Thymus (tissue), 11 donors: ENCODE measurements around the gene PDHA2. TPM values are rescaled to one million over a fixed set of nuclear protein-coding genes. Genes with fewer than 3 reads are reported as not detected.
A peak's percentile ranks its signal among the peaks of the same experiment; 100 is the strongest.
"Not testable (repeated sequence)": the region's sequence is repeated elsewhere in the genome, so short reads cannot be mapped to it uniquely, and the experiment has no call there.

ENCODE experiments used
- DNase-seq, 9 donors: peaks; one replicate each; pipeline ENCODE4 v3.0.0-alpha.2; 2013; ENCODE audit warnings: low spot score in 9 of 9, low read depth in 6 of 9, missing footprints in 1 of 9
- H3K27ac ChIP-seq, 2 donors: one replicate each; pipeline ENCODE4 v1.5.1; 2013; ENCODE audit warnings: control low read depth in 1 of 2, low read depth in 1 of 2, low read length in 1 of 2, mild to moderate bottlenecking in 1 of 2, moderate library complexity in 1 of 2
- H3K27me3 ChIP-seq, 2 donors: one replicate each; pipeline ENCODE4 v1.5.1; 2013; ENCODE audit warnings: low read length in 1 of 2; ENCODE audit not compliant: control insufficient read depth in 2 of 2, insufficient read depth in 1 of 2
- H3K36me3 ChIP-seq, 2 donors: one replicate each; pipeline ENCODE4 v1.5.1; 2013; ENCODE audit warnings: low read length in 1 of 2, mild to moderate bottlenecking in 1 of 2, moderate library complexity in 1 of 2; ENCODE audit not compliant: control insufficient read depth in 2 of 2, insufficient read depth in 2 of 2
- H3K4me1 ChIP-seq, 2 donors: one replicate each; pipeline ENCODE4 v1.5.1; 2013; ENCODE audit warnings: low read length in 2 of 2; ENCODE audit not compliant: control insufficient read depth in 2 of 2, insufficient read depth in 2 of 2
- H3K4me3 ChIP-seq, 2 donors: one replicate each; pipeline ENCODE4 v1.5.1; 2013; ENCODE audit warnings: low read length in 2 of 2, control low read depth in 1 of 2, mild to moderate bottlenecking in 1 of 2
- H3K9me3 ChIP-seq, 2 donors: one replicate each; pipeline ENCODE4 v1.5.1; 2013; ENCODE audit warnings: low read length in 1 of 2, mild to moderate bottlenecking in 1 of 2; ENCODE audit not compliant: control insufficient read depth in 2 of 2, insufficient read depth in 1 of 2
- WGBS: extraction: QIAGEN DNeasy Blood & Tissue Kit; methylation state at CpG from one replicate; pipeline ENCODE4 v1.1.7; 2013; 5-methylcytosine and 5-hydroxymethylcytosine counted together
- polyA plus RNA-seq: library from polyadenylated mRNA; stranded (reverse); fragments of 200-250 nt; gene quantifications from one replicate; pipeline ENCODE4 v1.2.3, GENCODE V29; 2013
- total RNA-seq: library from RNA; stranded (reverse); fragments of 120-200 nt; gene quantifications from one replicate; pipeline ENCODE4 v1.2.4, GENCODE V29; 2013
- donor health status: healthy.

PDHA2 gene
- total and polyA plus RNA-seq, 2 donors: not detected

GRCh38 chr4:95838192-95838591 is 1.7 kb upstream of the PDHA2 start:
- DNase-seq: no peak
- no peaks in the 10 kb centered on the region for H3K4me1 ChIP-seq
- H3K27me3 ChIP-seq: no peaks in the 10 kb centered on the region
- H3K27ac ChIP-seq: no peak overlapping the region
- H3K4me3 ChIP-seq: no peak overlapping the region
- H3K36me3 ChIP-seq: no peaks in the 10 kb centered on the region
- H3K9me3 ChIP-seq: no peaks in the 10 kb centered on the region
- WGBS: 87% methylated on average over 2 of the region's 2 CpGs

DNA sequence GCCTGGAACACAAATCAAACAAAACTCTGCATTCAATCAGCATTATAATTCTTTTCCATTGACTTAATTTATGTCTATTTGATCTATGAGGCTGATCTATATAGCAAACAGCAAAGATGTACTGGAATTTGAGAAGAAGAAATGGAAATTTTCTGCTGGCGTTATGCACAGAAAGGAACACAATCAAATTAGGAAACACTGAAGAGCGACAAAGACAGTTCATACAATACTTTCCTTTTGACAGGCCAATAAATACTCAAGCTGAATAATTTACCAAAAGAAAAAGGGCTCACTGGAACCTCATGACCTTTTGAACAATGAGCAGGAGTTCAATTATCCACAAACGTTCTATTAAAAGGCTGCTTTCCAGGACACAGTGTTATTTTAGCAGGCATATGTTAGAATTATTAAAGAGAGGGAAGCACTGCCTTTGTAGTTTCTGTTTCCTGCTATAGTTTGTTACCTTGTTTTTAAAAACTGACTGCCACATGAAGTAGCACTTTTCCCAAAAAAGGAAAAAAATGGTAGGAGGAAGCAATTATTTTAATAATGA is 8.1 kb downstream of the PDHA2 start:
- Histone ChIP-seq H3K9me3 (no peaks in the 10 kb centered on the region), H3K27ac (no peak overlapping the region), H3K27me3 (no peaks in the 10 kb centered on the region), H3K4me3 (no peak overlapping the region), H3K4me1 (no peaks in the 10 kb centered on the region), H3K36me3 (no peaks in the 10 kb centered on the region)
- WGBS: 87% methylated on average over 3 of the region's 3 CpGs
- DNase-seq: no peak

- no peaks in the 10 kb centered on the region for H3K36me3 ChIP-seq
- H3K27ac ChIP-seq: no peak overlapping the region
- no peak for DNase-seq
- H3K9me3 ChIP-seq: no peaks in the 10 kb centered on the region
- H3K4me1 ChIP-seq: no peaks in the 10 kb centered on the region
- no peaks in the 10 kb centered on the region for H3K27me3 ChIP-seq
- H3K4me3 ChIP-seq: no peak overlapping the region
Observed at GRCh38 chr4:95850161-95850560, 10.3 kb downstream of the PDHA2 start.

GRCh38 chr4:95857761-95858160 is 17.9 kb downstream of the PDHA2 start:
- Histone ChIP-seq H3K4me3 (no peak overlapping the region), H3K27me3 (no peaks in the 10 kb centered on the region), H3K36me3 (no peaks in the 10 kb centered on the region), H3K9me3 (no peaks in the 10 kb centered on the region), H3K4me1 (no peaks in the 10 kb centered on the region), H3K27ac (no peak overlapping the region)
- DNase-seq: no peak
- WGBS: 87% methylated on average over 1 of the region's 1 CpG

- DNase-seq: peak in 1 of 9 donors; percentile 15
- H3K9me3 ChIP-seq: no peaks in the 10 kb centered on the region
Observed at GRCh38 chr4:95867919-95868318, 28.0 kb downstream of the PDHA2 start.

DNA sequence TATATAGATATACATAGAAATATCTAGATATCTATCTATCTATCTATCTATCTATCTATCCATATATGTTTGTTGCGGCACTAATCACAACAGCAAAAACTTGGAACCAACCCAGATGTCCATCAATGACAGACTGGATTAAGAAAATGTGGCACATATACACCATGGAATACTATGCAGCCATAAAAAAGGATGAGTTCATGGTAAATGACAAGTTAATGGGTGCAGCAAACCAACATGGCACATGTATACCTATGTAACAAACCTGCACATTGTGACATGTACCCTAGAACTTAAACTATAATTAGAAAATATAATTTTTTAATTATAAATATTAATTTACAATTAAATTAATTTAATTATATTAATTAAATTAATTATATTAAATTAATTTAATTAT is 29.5 kb downstream of the PDHA2 start:
- DNase-seq, H3K27ac ChIP-seq, H3K9me3 ChIP-seq, H3K36me3 ChIP-seq, H3K4me1 ChIP-seq, H3K27me3 ChIP-seq, H3K4me3 ChIP-seq: not testable (repeated sequence)
- 100% methylated on average over 1 of the region's 1 CpG for WGBS

More at GRCh38 chr4:95867919-95868318, 28.0 kb downstream of the PDHA2 start:
- no peak overlapping the region for H3K27ac ChIP-seq
- H3K4me1 ChIP-seq: no peaks in the 10 kb centered on the region
- no peaks in the 10 kb centered on the region for H3K27me3 ChIP-seq
- no peak overlapping the region for H3K4me3 ChIP-seq
- no peaks in the 10 kb centered on the region for H3K36me3 ChIP-seq

- WGBS: 70% methylated on average over 1 of the region's 1 CpG
- Histone ChIP-seq H3K4me1 (no peaks in the 10 kb centered on the region), H3K4me3 (no peak overlapping the region), H3K27ac (no peak overlapping the region), H3K27me3 (no peaks in the 10 kb centered on the region), H3K9me3 (no peaks in the 10 kb centered on the region), H3K36me3 (no peaks in the 10 kb centered on the region)
- DNase-seq: no peak
Observed at GRCh38 chr4:95869961-95870500, 30.1 kb downstream of the PDHA2 start.

DNA sequence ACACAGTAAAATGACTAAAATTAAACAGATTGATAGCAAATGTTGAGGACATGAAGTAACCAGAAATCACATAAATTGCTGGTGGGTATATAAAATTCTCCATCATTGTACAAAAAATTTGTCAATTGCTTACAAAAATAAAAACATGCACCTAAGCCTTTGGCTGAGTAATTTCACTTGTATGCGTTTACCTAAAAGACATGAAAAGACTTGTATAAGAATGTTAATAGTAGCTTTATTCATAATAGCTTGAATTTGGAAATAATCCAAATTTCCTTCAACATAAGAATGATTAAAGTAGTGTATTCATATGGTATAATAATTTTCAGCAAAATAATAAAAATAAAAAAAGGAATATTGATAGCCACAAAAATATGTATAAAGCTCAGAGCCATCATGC is 37.7 kb downstream of the PDHA2 start:
- Histone ChIP-seq H3K36me3 (no peaks in the 10 kb centered on the region), H3K4me1 (no peaks in the 10 kb centered on the region), H3K4me3 (no peak overlapping the region), H3K9me3 (no peaks in the 10 kb centered on the region), H3K27me3 (no peaks in the 10 kb centered on the region), H3K27ac (no peak overlapping the region)
- 92% methylated on average over 1 of the region's 1 CpG for WGBS
- DNase-seq: no peak

- Histone ChIP-seq H3K27ac (no peak overlapping the region), H3K36me3 (no peaks in the 10 kb centered on the region), H3K27me3 (no peaks in the 10 kb centered on the region), H3K4me3 (no peak overlapping the region), H3K9me3 (no peaks in the 10 kb centered on the region), H3K4me1 (no peaks in the 10 kb centered on the region)
- DNase-seq: no peak
- WGBS: 94% methylated on average over 3 of the region's 3 CpGs
Observed at GRCh38 chr4:95887551-95887950, 47.7 kb downstream of the PDHA2 start.

DNA sequence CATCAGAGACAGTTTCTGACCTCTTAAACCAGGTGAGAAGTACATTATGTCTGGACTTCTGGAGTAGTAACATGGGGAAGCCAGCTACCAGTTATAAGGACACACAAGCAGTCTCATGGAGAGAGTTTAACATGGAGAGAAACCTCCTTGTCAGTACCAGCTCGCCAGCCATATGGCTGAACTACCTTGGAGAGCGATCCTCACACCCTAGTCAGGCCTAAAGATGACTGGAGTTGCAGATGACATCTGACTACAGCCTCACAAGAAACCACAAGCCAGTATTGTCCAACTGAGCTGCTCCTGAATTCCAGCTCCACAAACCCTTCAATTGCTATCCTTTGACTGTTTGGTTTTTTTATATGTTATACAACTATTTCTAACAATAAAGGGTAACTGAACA is 49.8 kb downstream of the PDHA2 start:
- Histone ChIP-seq H3K27me3 (no peaks in the 10 kb centered on the region), H3K4me3 (no peak overlapping the region), H3K27ac (no peak overlapping the region), H3K4me1 (no peaks in the 10 kb centered on the region), H3K9me3 (no peaks in the 10 kb centered on the region), H3K36me3 (no peaks in the 10 kb centered on the region)
- DNase-seq: no peak
- WGBS: 85% methylated on average over 2 of the region's 2 CpGs
